ENCODE measurements around the gene PPP1R26. TPM values are rescaled to one million over a fixed set of nuclear protein-coding genes. Genes with fewer than 3 reads are reported as not detected.

Gene PPP1R26
- total and polyA plus RNA-seq, 2 of the 8 experiments (the other 6 are each of a cell fraction or from before 2014, with no cell fraction given) = 9.8 to 32.7 TPM

GRCh38 chr9:135520916-135521607, 41.5 kb downstream of the PPP1R26 start, which contains the start of gene LCN1 (continued):
- no peak for TF ChIP-seq KDM5A (IDR thresholded peaks at IDR 0.05; ENCODE audit: low read length)
- TF ChIP-seq BCL11A (IDR thresholded peaks at IDR 0.05; ENCODE audit: low read depth in 2 of 2, low read length in 2 of 2) = no peak
- no peak for TF ChIP-seq SUZ12 (IDR thresholded peaks at IDR 0.05; ENCODE audit: low read length)
- TF ChIP-seq SAP30 (IDR thresholded peaks at IDR 0.05; ENCODE audit: insufficient read depth, insufficient replicate concordance, low read length) = no peak
- no peak for TF ChIP-seq SP4 (IDR thresholded peaks at IDR 0.05; ENCODE audit: low read length)
